ENCODE data around the gene CCDC102A.

The CCDC102A gene

GRCh38 chr16:57481421-57481820 lies 55.0 kb downstream of the CCDC102A start:
- H3K4me1 ChIP-seq (ENCODE audit: control insufficient read depth, insufficient read depth, low read length), result peaks cover 14% of the 10 kb centered on the region; the same call in 1 of the 2 replicates
- no peaks in the 10 kb centered on the region for H3K9me3 ChIP-seq (ENCODE audit: control insufficient read depth, insufficient read depth, low read length)
- H3K27ac ChIP-seq (ENCODE audit: low read depth, low read length), result no peak overlapping the region
- H3K36me3 ChIP-seq (ENCODE audit: control insufficient read depth, insufficient read depth, low read length), result no peaks in the 10 kb centered on the region
- no peak overlapping the region for H3K4me3 ChIP-seq (ENCODE audit: low read depth, low read length)
- no peak overlapping the region for H3K9ac ChIP-seq (ENCODE audit: low read depth, low read length)
- H3K27me3 ChIP-seq (ENCODE audit: control insufficient read depth, insufficient read depth, low read length), result peaks cover 23% of the 10 kb centered on the region

DNA sequence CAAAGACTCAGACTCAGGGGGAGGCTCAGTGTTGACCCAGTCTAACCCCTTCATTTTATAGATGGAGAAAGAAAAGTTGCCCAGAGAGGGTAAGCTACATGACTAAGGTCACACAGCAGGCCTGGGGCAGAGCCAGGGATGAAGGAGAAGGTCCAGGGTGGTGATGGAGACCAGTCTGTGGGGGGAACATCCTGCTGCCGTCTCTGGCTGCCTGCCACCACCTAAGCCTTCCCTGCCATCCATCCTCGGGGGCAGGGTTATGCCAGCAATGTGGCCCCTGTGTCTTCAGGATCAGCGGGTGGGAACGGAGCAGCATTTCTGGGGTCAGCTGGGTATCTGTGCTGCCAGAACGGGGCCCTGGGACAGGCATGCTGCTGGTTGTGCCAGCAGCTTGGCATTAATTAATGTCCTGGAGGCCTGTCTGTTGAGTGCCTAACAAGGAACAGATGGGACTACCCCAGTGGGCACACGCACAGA lies 55.6 kb downstream of the CCDC102A start:
- Histone ChIP-seq H3K9ac (ENCODE audit: low read depth, low read length) (no peak overlapping the region), H3K27me3 (ENCODE audit: control insufficient read depth, insufficient read depth, low read length) (peaks cover 21% of the 10 kb centered on the region), H3K4me1 (ENCODE audit: control insufficient read depth, insufficient read depth, low read length) (peaks cover 19% of the 10 kb centered on the region), H3K27ac (ENCODE audit: low read depth, low read length) (no peak overlapping the region), H3K9me3 (ENCODE audit: control insufficient read depth, insufficient read depth, low read length) (no peaks in the 10 kb centered on the region), H3K36me3 (ENCODE audit: control insufficient read depth, insufficient read depth, low read length) (no peaks in the 10 kb centered on the region), H3K4me3 (ENCODE audit: low read depth, low read length) (no peak overlapping the region)

DNA sequence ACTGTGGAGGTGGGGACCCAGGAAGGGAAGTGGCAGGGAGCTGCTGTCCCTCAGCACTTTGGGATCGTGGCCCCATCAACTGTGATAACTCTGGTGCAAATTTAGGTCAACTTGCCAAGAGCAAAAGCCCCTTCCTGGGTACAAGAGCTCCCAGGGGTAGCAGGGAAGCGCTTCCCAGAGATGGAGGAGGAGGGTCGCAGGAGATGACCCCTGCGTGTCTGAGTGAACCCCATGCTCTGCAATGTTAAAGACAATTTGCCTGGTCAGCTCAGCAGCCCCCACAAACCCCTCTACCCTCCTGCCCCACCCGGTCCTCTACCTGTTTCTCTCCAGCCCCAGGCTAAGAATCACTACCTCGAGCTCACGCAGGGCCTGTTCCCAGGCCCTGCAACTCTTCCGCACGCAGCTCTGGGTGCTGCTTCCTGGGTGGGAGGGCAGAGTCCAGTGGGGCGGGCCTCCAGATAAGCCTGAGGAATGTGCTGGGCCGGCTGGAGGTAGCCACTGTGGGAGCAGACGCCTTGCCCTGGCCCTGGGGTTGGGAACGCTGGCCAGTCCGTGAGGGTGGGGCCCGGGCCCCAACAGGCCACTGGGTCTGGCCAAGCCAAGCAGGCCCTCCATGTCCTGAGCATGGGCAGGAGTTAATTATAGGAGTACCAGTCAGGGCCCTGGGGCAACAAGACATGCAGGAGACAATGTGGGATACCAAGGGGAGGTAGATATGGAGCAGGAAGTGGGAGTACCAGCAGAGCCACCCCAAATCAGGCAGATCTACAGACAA lies 56.2 kb downstream of the CCDC102A start:
- H3K27me3 ChIP-seq (ENCODE audit: control insufficient read depth, insufficient read depth, low read length), result peaks cover 15% of the 10 kb centered on the region
- no peaks in the 10 kb centered on the region for H3K36me3 ChIP-seq (ENCODE audit: control insufficient read depth, insufficient read depth, low read length)
- H3K27ac ChIP-seq (ENCODE audit: low read depth, low read length), result peak overlapping the region; percentile 43
- H3K9ac ChIP-seq (ENCODE audit: low read depth, low read length), result no peak overlapping the region
- peaks cover 22% of the 10 kb centered on the region for H3K4me1 ChIP-seq (ENCODE audit: control insufficient read depth, insufficient read depth, low read length)
- H3K4me3 ChIP-seq (ENCODE audit: low read depth, low read length), result peak overlapping the region; percentile 63
- no peaks in the 10 kb centered on the region for H3K9me3 ChIP-seq (ENCODE audit: control insufficient read depth, insufficient read depth, low read length)

DNA sequence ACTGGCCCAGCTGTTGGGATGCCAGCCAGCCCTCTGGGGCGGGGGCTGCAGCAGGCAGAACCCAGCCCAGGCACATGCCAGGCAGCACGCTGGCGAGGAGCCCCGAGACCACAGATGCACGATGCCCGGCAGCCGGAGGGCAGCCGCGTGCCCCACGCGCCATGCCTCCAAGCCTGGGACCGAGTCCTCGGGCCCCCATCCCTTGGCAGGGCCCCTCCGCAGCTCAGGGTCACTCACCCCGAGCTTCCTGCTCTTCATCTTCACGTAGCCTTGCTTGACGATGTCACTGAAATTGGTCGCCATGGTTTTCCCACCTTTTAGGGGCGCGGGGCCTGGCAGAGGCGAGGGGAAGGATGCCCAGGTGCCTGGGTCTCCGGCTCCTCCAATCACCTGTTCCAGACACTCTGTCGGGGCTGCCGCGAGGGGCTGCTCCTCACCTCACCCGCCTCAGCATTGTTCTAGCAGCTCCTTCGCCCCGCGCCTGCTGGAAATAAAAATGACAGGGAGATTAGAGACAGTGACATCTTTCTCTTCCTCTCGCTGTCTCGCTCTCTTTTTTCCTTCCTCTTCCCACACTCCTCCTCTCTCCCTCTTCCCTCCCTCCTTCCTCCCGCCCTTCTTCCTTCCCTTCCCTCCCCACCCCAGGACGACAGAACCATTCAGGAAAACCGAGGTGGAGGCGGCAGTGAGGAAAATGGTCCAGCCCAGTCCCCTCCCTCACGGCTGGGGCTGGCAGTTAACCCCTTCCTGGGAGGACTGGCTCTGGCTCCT lies 57.0 kb downstream of the CCDC102A start:
- Histone ChIP-seq H3K27ac (ENCODE audit: low read depth, low read length) (no peak overlapping the region), H3K9ac (ENCODE audit: low read depth, low read length) (no peak overlapping the region), H3K4me3 (ENCODE audit: low read depth, low read length) (peak overlapping the region; percentile 63), H3K27me3 (ENCODE audit: control insufficient read depth, insufficient read depth, low read length) (peaks cover 10% of the 10 kb centered on the region), H3K4me1 (ENCODE audit: control insufficient read depth, insufficient read depth, low read length) (peaks cover 24% of the 10 kb centered on the region), H3K9me3 (ENCODE audit: control insufficient read depth, insufficient read depth, low read length) (no peaks in the 10 kb centered on the region), H3K36me3 (ENCODE audit: control insufficient read depth, insufficient read depth, low read length) (0 out of 2 replicates have a peak, but pooled peaks cover 2% of the 10 kb centered on the region)

DNA sequence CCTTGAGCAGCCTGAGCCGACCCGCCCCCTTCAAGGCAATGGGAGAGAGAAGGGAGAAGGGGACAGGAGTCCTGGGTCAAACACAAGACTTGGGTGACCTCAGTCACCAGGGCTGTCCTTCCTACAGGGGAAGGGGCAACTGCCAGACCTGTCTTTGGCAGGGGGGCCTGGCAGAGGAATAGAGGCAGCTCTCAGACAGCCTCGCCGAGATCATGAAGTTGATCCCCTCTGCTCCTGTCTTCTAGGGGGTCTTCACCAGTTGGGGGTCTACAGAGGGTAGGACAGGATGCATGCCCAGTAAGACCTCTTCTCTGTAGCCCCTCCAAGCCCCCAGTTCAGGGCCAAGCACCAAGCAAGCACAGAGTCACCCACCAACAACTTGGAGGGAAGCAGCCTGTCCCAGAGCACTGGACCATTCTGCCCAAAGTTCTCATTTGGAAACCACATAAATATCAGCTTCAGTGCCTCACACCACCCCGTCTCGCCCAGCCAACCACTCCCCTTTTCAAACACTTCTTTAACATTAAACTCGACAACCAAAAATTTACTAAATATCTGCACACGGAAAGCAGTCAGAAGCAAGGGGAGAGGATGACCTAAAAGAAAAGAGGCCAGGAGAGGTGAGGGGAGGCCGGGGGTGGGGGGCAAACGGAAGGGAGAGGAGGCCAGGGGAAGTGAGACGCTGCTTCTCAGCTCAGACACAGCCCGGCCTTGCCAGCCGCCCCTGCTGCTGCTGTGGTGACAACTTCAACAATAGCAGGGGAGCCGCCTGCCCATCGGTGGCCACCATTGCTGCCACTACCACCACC lies 57.8 kb downstream of the CCDC102A start:
- Histone ChIP-seq H3K4me3 (ENCODE audit: low read depth, low read length) (peak overlapping the region; percentile 63), H3K9ac (ENCODE audit: low read depth, low read length) (no peak overlapping the region), H3K36me3 (ENCODE audit: control insufficient read depth, insufficient read depth, low read length) (peaks cover 9% of the 10 kb centered on the region; the same call in 1 of the 2 replicates), H3K27ac (ENCODE audit: low read depth, low read length) (no peak overlapping the region), H3K27me3 (ENCODE audit: control insufficient read depth, insufficient read depth, low read length) (peaks cover 10% of the 10 kb centered on the region), H3K9me3 (ENCODE audit: control insufficient read depth, insufficient read depth, low read length) (no peaks in the 10 kb centered on the region), H3K4me1 (ENCODE audit: control insufficient read depth, insufficient read depth, low read length) (peaks cover 24% of the 10 kb centered on the region)

DNA sequence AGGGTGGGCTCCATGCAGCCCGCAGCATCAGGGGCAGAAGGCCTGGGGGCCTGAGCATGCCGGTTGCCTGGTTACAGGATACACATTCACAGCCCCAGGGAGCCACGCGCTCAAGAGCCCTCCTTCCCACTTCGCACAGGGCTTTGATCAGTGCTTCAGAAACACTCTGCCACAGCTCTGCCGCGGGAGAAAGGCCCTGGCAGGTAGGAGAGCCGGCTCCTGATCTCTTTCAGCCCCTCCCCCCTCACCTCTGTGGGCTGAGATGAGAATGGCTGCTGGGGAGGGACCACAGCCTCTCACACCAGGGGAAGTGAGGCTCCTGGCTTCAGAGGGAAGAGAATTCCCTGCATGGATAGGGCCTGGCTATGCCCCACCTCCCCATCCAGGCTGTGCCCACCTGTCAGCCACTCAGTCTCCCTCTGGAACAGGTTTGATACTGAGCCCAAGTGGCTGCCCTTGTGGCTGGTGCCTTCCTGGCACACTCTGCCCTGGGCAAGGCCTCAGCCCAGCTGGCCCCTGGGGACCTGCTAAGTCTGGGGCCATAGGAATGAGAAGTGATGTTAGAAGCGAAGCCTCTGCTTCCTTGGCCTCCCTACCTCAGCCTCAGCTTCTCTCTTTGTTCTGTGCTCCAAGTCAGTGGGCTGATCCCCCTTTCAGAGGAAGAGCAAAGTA lies 58.7 kb downstream of the CCDC102A start:
- Histone ChIP-seq H3K9ac (ENCODE audit: low read depth, low read length) (no peak overlapping the region), H3K27ac (ENCODE audit: low read depth, low read length) (no peak overlapping the region), H3K4me1 (ENCODE audit: control insufficient read depth, insufficient read depth, low read length) (peaks cover 32% of the 10 kb centered on the region), H3K27me3 (ENCODE audit: control insufficient read depth, insufficient read depth, low read length) (peaks cover 10% of the 10 kb centered on the region), H3K4me3 (ENCODE audit: low read depth, low read length) (no peak overlapping the region), H3K36me3 (ENCODE audit: control insufficient read depth, insufficient read depth, low read length) (peaks cover 18% of the 10 kb centered on the region; the same call in 1 of the 2 replicates), H3K9me3 (ENCODE audit: control insufficient read depth, insufficient read depth, low read length) (no peaks in the 10 kb centered on the region)

- peaks cover 41% of the 10 kb centered on the region for H3K4me1 ChIP-seq (ENCODE audit: control insufficient read depth, insufficient read depth, low read length)
- peaks cover 10% of the 10 kb centered on the region for H3K27me3 ChIP-seq (ENCODE audit: control insufficient read depth, insufficient read depth, low read length)
- no peaks in the 10 kb centered on the region for H3K9me3 ChIP-seq (ENCODE audit: control insufficient read depth, insufficient read depth, low read length)
- H3K4me3 ChIP-seq (ENCODE audit: low read depth, low read length), result no peak overlapping the region
- H3K9ac ChIP-seq (ENCODE audit: low read depth, low read length), result no peak overlapping the region
- peaks cover 21% of the 10 kb centered on the region; the same call in 1 of the 2 replicates for H3K36me3 ChIP-seq (ENCODE audit: control insufficient read depth, insufficient read depth, low read length)
- H3K27ac ChIP-seq (ENCODE audit: low read depth, low read length), result no peak overlapping the region
These were observed 59.6 kb downstream of the CCDC102A start for GRCh38 chr16:57476546-57477410.

GRCh38 chr16:57475711-57476339 lies 60.5 kb downstream of the CCDC102A start:
- H3K9ac ChIP-seq (ENCODE audit: low read depth, low read length), result no peak overlapping the region
- peak overlapping the region; percentile 43 for H3K27ac ChIP-seq (ENCODE audit: low read depth, low read length)

More at GRCh38 chr16:57475711-57476339, 60.5 kb downstream of the CCDC102A start:
- no peaks in the 10 kb centered on the region for H3K9me3 ChIP-seq (ENCODE audit: control insufficient read depth, insufficient read depth, low read length)
- peaks cover 29% of the 10 kb centered on the region for H3K36me3 ChIP-seq (ENCODE audit: control insufficient read depth, insufficient read depth, low read length)
- peaks cover 10% of the 10 kb centered on the region for H3K27me3 ChIP-seq (ENCODE audit: control insufficient read depth, insufficient read depth, low read length)
- peaks cover 49% of the 10 kb centered on the region for H3K4me1 ChIP-seq (ENCODE audit: control insufficient read depth, insufficient read depth, low read length)
- H3K4me3 ChIP-seq (ENCODE audit: low read depth, low read length), result no peak overlapping the region; the same call in 1 of the 2 replicates

Measured in HUES48 (cell line).